Mucosa of rectum (tissue), 2 donors: ENCODE measurements around the gene HSP90AB1.

Source experiments
- H3K27ac ChIP-seq, 2 donors: one replicate each; pipeline ENCODE4 v1.7.0; 2013; ENCODE audit warnings: inconsistent platforms in 2 of 2, low read depth in 2 of 2, low read length in 2 of 2
- H3K27me3 ChIP-seq, 2 donors: one replicate each; pipeline ENCODE4 v1.7.0; 2013; ENCODE audit warnings: low read length in 2 of 2; ENCODE audit not compliant: control insufficient read depth in 2 of 2, insufficient read depth in 2 of 2
- H3K36me3 ChIP-seq, 2 donors: one replicate each; pipeline ENCODE4 v1.7.0; 2013; ENCODE audit warnings: low read length in 2 of 2; ENCODE audit not compliant: control insufficient read depth in 2 of 2, insufficient read depth in 2 of 2
- H3K4me1 ChIP-seq, 2 donors: one replicate each; pipeline ENCODE4 v1.7.0; 2013; ENCODE audit warnings: low read length in 2 of 2, mild to moderate bottlenecking in 1 of 2; ENCODE audit not compliant: control insufficient read depth in 2 of 2, insufficient read depth in 2 of 2
- H3K4me3 ChIP-seq, 2 donors: one replicate each; pipeline ENCODE4 v1.7.0; 2013; ENCODE audit warnings: low read length in 2 of 2
- H3K9ac ChIP-seq, 2 donors: one replicate each; pipeline ENCODE4 v1.7.0; 2013; ENCODE audit warnings: low read length in 2 of 2, low read depth in 1 of 2, mild to moderate bottlenecking in 1 of 2
- H3K9me3 ChIP-seq, 2 donors: one replicate each; pipeline ENCODE4 v1.7.0; 2013; ENCODE audit warnings: low read length in 2 of 2; ENCODE audit not compliant: control insufficient read depth in 2 of 2
- donor health status: healthy.
- donor health status: Normal muscosa, but diverticular disease.

Gene HSP90AB1

GRCh38 chr6:44246663-44247337 lies at the start of gene HSP90AB1:
TSS of gene HSP90AB1 (plus strand) at chr6:44247101. CDS start at chr6:44248630, 1,529 bp downstream.
- Histone ChIP-seq H3K27ac (peak within 1 kb of the TSS; percentile 96 to 97), H3K36me3 (peaks cover 29 to 31% of the 10 kb centered on the region in 2 donors), H3K4me1 (peaks cover 7 to 15% of the 10 kb centered on the region in 2 donors), H3K4me3 (peak within 1 kb of the TSS; percentile 84 to 100), H3K9ac (peak within 1 kb of the TSS; percentile 83 to 100), H3K9me3 (no peaks in the 10 kb centered on the region), H3K27me3 (no peaks in the 10 kb centered on the region)

- Histone ChIP-seq H3K27me3 (no peaks in the 10 kb centered on the region), H3K27ac (no peak overlapping the region), H3K4me1 (peaks cover 0 to 20% of the 10 kb centered on the region in 2 donors), H3K9ac (no peak overlapping the region), H3K36me3 (no peaks in the 10 kb centered on the region), H3K4me3 (no peak overlapping the region), H3K9me3 (no peaks in the 10 kb centered on the region)
These were observed 48.2 kb upstream of the HSP90AB1 start for GRCh38 chr6:44198684-44199083.

- Histone ChIP-seq H3K4me3 (no peak overlapping the region), H3K9me3 (no peaks in the 10 kb centered on the region), H3K36me3 (no peaks in the 10 kb centered on the region), H3K9ac (no peak overlapping the region), H3K27me3 (no peaks in the 10 kb centered on the region), H3K27ac (no peak overlapping the region), H3K4me1 (peaks cover 2 to 26% of the 10 kb centered on the region in 2 donors)
These were observed 47.0 kb upstream of the HSP90AB1 start for GRCh38 chr6:44199883-44200282.

- Histone ChIP-seq H3K4me3 (no peak overlapping the region), H3K27ac (peak overlapping the region in 1 of 2 donors; percentile 59), H3K9ac (peak overlapping the region in 1 of 2 donors; percentile 48), H3K9me3 (no peaks in the 10 kb centered on the region), H3K4me1 (peaks cover 2 to 26% of the 10 kb centered on the region in 2 donors), H3K36me3 (no peaks in the 10 kb centered on the region), H3K27me3 (no peaks in the 10 kb centered on the region)
These were observed 45.7 kb upstream of the HSP90AB1 start for GRCh38 chr6:44201200-44201599.

- H3K4me1 ChIP-seq: peaks cover 2 to 26% of the 10 kb centered on the region in 2 donors
- no peak overlapping the region for H3K4me3 ChIP-seq
- no peaks in the 10 kb centered on the region for H3K9me3 ChIP-seq
- H3K27me3 ChIP-seq: no peaks in the 10 kb centered on the region
- H3K9ac ChIP-seq: peak overlapping the region in 1 of 2 donors; percentile 31
- H3K36me3 ChIP-seq: no peaks in the 10 kb centered on the region
- peak overlapping the region in 1 of 2 donors; percentile 38 for H3K27ac ChIP-seq
These were observed 45.1 kb upstream of the HSP90AB1 start for GRCh38 chr6:44201638-44202303.

GRCh38 chr6:44202332-44202971 lies 44.4 kb upstream of the HSP90AB1 start:
- no peak overlapping the region for H3K4me3 ChIP-seq
- no peak overlapping the region for H3K27ac ChIP-seq

GRCh38 chr6:44202972-44203750 lies 43.7 kb upstream of the HSP90AB1 start:
- Histone ChIP-seq H3K36me3 (no peaks in the 10 kb centered on the region), H3K4me1 (peaks cover 2 to 26% of the 10 kb centered on the region in 2 donors), H3K27ac (no peak overlapping the region), H3K9me3 (no peaks in the 10 kb centered on the region), H3K4me3 (no peak overlapping the region), H3K9ac (no peak overlapping the region), H3K27me3 (no peaks in the 10 kb centered on the region)

More at GRCh38 chr6:44202332-44202971, 44.4 kb upstream of the HSP90AB1 start:
- Histone ChIP-seq H3K27me3 (no peaks in the 10 kb centered on the region), H3K36me3 (no peaks in the 10 kb centered on the region), H3K4me1 (peaks cover 2 to 26% of the 10 kb centered on the region in 2 donors), H3K9ac (no peak overlapping the region), H3K9me3 (no peaks in the 10 kb centered on the region)

- Histone ChIP-seq H3K36me3 (no peaks in the 10 kb centered on the region), H3K9me3 (no peaks in the 10 kb centered on the region), H3K27me3 (no peaks in the 10 kb centered on the region), H3K4me1 (peaks cover 2 to 26% of the 10 kb centered on the region in 2 donors), H3K9ac (no peak overlapping the region), H3K27ac (peak overlapping the region in 1 of 2 donors; percentile 40), H3K4me3 (no peak overlapping the region)
These were observed 42.9 kb upstream of the HSP90AB1 start for GRCh38 chr6:44203955-44204354.

- H3K27me3 ChIP-seq: no peaks in the 10 kb centered on the region
- peaks cover 2 to 10% of the 10 kb centered on the region in 2 donors for H3K4me1 ChIP-seq
- no peak overlapping the region for H3K27ac ChIP-seq
- no peaks in the 10 kb centered on the region for H3K36me3 ChIP-seq
- H3K9me3 ChIP-seq: no peaks in the 10 kb centered on the region
- H3K9ac ChIP-seq: no peak overlapping the region
- H3K4me3 ChIP-seq: no peak overlapping the region
These were observed 38.9 kb upstream of the HSP90AB1 start for GRCh38 chr6:44207966-44208365.
